IMR-90 (cell line): ENCODE results near the gene BLVRA.

Experiments used
- BHLHE40 ChIP-seq: fragments of 150-350 bp; IDR thresholded peaks from 2 replicates; pipeline ENCODE4 v1.6.1; 2016; ENCODE audit warnings: mild to moderate bottlenecking, low read depth, low read length
- CEBPB ChIP-seq: IDR thresholded peaks from 2 replicates; pipeline ENCODE4 v1.6.1; 2012; ENCODE audit warnings: low read depth, low read length, improper control_type of control experiment
- FOS ChIP-seq: fragments of 150-350 bp; IDR thresholded peaks from 2 replicates; pipeline ENCODE4 v1.6.1; 2016; ENCODE audit warnings: low read depth, low read length
- MAFK ChIP-seq: IDR thresholded peaks from 2 replicates; pipeline ENCODE4 v1.6.1; 2012; ENCODE audit warnings: low read depth, low read length, improper control_type of control experiment
- MAZ ChIP-seq: IDR thresholded peaks from 2 replicates; pipeline ENCODE4 v1.6.1; 2012; ENCODE audit warnings: low read depth, mild to moderate bottlenecking, low read length, improper control_type of control experiment, moderate library complexity, borderline replicate concordance
- POLR2A ChIP-seq: IDR thresholded peaks from 2 replicates; pipeline ENCODE4 v1.6.1; 2012; ENCODE audit warnings: mild to moderate bottlenecking, low read depth, low read length
- RAD21 ChIP-seq: IDR thresholded peaks from 2 replicates; pipeline ENCODE4 v1.6.1; 2012; ENCODE audit warnings: low read length, improper control_type of control experiment
- RCOR1 ChIP-seq: IDR thresholded peaks from 2 replicates; pipeline ENCODE4 v1.6.1; 2012; ENCODE audit warnings: mild to moderate bottlenecking, low read length, improper control_type of control experiment; ENCODE audit not compliant: insufficient replicate concordance
- RFX5 ChIP-seq: IDR thresholded peaks from 2 replicates; pipeline ENCODE4 v1.8.0; 2012; ENCODE audit warnings: low read depth, mild to moderate bottlenecking, low read length, moderate library complexity
- SMC3 ChIP-seq: fragments of 150-350 bp; IDR thresholded peaks from 2 replicates; pipeline ENCODE4 v1.6.1; 2016; ENCODE audit warnings: low read depth, mild to moderate bottlenecking, antibody characterized with exemption, low read length, moderate library complexity
- TF ChIP-seq, protein P1 (sequence below): conservative IDR thresholded peaks from 2 replicates; pipeline ENCODE4 v1.5.1; 2012; ENCODE audit warnings: mild to moderate bottlenecking, low read depth, low read length, improper control_type of control experiment
- TF ChIP-seq, protein P2 (sequence below): fragments of 150-350 bp; IDR thresholded peaks from 2 replicates; pipeline ENCODE4 v1.6.1; 2016; ENCODE audit warnings: low read depth, mild to moderate bottlenecking, low read length, moderate library complexity, borderline replicate concordance
- TF ChIP-seq, protein P3 (sequence below): fragments of 150-350 bp; IDR thresholded peaks from 2 replicates; pipeline ENCODE4 v1.6.1; 2017; ENCODE audit warnings: mild to moderate bottlenecking, antibody characterized with exemption, low read length, low read depth

DNA sequence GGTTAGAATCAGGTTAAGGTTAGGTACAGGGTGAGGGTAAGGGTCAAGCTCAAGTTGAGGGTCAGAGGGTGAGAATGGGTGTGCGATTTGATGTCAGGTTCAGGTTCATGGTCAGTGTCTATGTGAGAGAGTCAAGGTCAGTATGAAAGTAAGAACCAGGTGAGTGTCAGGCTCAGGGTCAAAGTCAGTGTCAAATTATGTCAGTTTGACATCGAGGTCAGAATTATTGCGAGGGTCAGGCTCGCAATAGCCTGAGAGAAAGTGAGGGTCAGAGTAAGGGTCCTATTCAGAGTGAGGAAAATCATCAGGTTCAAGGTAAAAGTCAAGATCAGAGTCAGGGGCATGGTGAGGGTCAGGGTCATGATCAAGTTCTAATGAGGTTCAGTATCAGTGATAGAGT lies 97.8 kb downstream of the BLVRA start:
- TF ChIP-seq, protein P1, sequence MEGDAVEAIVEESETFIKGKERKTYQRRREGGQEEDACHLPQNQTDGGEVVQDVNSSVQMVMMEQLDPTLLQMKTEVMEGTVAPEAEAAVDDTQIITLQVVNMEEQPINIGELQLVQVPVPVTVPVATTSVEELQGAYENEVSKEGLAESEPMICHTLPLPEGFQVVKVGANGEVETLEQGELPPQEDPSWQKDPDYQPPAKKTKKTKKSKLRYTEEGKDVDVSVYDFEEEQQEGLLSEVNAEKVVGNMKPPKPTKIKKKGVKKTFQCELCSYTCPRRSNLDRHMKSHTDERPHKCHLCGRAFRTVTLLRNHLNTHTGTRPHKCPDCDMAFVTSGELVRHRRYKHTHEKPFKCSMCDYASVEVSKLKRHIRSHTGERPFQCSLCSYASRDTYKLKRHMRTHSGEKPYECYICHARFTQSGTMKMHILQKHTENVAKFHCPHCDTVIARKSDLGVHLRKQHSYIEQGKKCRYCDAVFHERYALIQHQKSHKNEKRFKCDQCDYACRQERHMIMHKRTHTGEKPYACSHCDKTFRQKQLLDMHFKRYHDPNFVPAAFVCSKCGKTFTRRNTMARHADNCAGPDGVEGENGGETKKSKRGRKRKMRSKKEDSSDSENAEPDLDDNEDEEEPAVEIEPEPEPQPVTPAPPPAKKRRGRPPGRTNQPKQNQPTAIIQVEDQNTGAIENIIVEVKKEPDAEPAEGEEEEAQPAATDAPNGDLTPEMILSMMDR: no peak
- no peak for TF ChIP-seq POLR2A
- TF ChIP-seq SMC3: no peak
- TF ChIP-seq, protein P2, sequence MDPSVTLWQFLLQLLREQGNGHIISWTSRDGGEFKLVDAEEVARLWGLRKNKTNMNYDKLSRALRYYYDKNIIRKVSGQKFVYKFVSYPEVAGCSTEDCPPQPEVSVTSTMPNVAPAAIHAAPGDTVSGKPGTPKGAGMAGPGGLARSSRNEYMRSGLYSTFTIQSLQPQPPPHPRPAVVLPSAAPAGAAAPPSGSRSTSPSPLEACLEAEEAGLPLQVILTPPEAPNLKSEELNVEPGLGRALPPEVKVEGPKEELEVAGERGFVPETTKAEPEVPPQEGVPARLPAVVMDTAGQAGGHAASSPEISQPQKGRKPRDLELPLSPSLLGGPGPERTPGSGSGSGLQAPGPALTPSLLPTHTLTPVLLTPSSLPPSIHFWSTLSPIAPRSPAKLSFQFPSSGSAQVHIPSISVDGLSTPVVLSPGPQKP: no peak
- TF ChIP-seq RAD21: no peak
- no peak for TF ChIP-seq RFX5
- no peak for TF ChIP-seq CEBPB
- TF ChIP-seq MAZ: no peak
- TF ChIP-seq BHLHE40: no peak
- no peak for TF ChIP-seq MAFK
- TF ChIP-seq, protein P3, sequence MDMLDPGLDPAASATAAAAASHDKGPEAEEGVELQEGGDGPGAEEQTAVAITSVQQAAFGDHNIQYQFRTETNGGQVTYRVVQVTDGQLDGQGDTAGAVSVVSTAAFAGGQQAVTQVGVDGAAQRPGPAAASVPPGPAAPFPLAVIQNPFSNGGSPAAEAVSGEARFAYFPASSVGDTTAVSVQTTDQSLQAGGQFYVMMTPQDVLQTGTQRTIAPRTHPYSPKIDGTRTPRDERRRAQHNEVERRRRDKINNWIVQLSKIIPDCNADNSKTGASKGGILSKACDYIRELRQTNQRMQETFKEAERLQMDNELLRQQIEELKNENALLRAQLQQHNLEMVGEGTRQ: no peak
- TF ChIP-seq FOS: no peak
- TF ChIP-seq RCOR1: no peak
